GM12878 (cell line): ENCODE results near the gene HECTD4. TPM values are rescaled to one million over a fixed set of nuclear protein-coding genes. Genes with fewer than 3 reads are reported as not detected.

ENCODE experiments used
- ATAC-seq: fragments of 200-7000 bp; cut with Tn5 transposase; 3 replicates; pipeline ENCODE4 v1.9.1; 2020; ENCODE audit warnings: mild to moderate bottlenecking, moderate library complexity
- BruUV-seq: library from RNA; stranded (reverse); fragments of 400-500 nt; replicated peaks from 2 replicates; lab custom pipeline; 2021; lab: Mats Ljungman, UMichigan
- CTCF ChIA-PET: fragments of 300-600 bp; sonication (Branson Sonifier 250); formaldehyde crosslinking; extraction: SDS; loops from one replicate; lab custom pipeline; 2021; ENCODE audit warnings: inconsistent platforms; lab: Yijun Ruan, JAX
- POLR2A ChIA-PET: fragments of 350-600 bp; formaldehyde crosslinking; extraction: SDS; loops from one replicate; lab custom pipeline; 2021; ENCODE audit warnings: inconsistent platforms; lab: Charles Lee
- RAD21 ChIA-PET: fragments of 300-600 bp; sonication (Branson Sonifier 250); formaldehyde crosslinking; loops from one replicate; lab custom pipeline; 2023; ENCODE audit warnings: antibody characterized with exemption; ENCODE audit not compliant: unreplicated experiment; lab: Charles Lee
- SMC1A ChIA-PET: fragments of 300-600 bp; sonication (Branson Sonifier 250); formaldehyde crosslinking; loops from one replicate; lab custom pipeline; 2023; ENCODE audit not compliant: unreplicated experiment, uncharacterized antibody; lab: Charles Lee
- DNase-seq: peaks from one replicate; pipeline ENCODE4 v3.0.0-alpha.2; 2011; ENCODE audit warnings: low read depth, low spot score
- FAIRE-seq: peaks from 3 replicates; lab custom pipeline; 2011; peaks lifted over from hg19 to GRCh38; lab: Jason Lieb, UNC
- H2AFZ ChIP-seq: 2 replicates; pipeline ENCODE4 v1.6.0; 2011; ENCODE audit warnings: low read depth, low read length, control low read depth; ENCODE audit not compliant: control insufficient read depth
- H3K27ac ChIP-seq: 2 replicates; pipeline ENCODE4 v1.5.1; 2011; ENCODE audit warnings: control low read depth; ENCODE audit not compliant: control insufficient read depth, insufficient read depth
- H3K27me3 ChIP-seq, 2 experiments: replicated peaks in 1 of 2; 2 replicates each; pipeline versions ENCODE4 v1.6.0 to v1.6.1; 2011; ENCODE audit warnings: low read length in 1 of 2; ENCODE audit not compliant: control insufficient read depth in 2 of 2, insufficient read depth in 2 of 2
- H3K36me3 ChIP-seq, 2 experiments: 2 replicates each; pipeline ENCODE4 v1.5.1; 2011; ENCODE audit warnings: low read length in 1 of 2; ENCODE audit not compliant: control insufficient read depth in 2 of 2, insufficient read depth in 2 of 2
- H3K4me1 ChIP-seq: 2 replicates; pipeline ENCODE4 v1.6.1; 2011; ENCODE audit warnings: mild to moderate bottlenecking, low read length, moderate library complexity, mixed read lengths; ENCODE audit not compliant: control insufficient read depth, insufficient read depth
- H3K4me2 ChIP-seq: 2 replicates; pipeline ENCODE4 v1.6.0; 2011; ENCODE audit warnings: control low read depth; ENCODE audit not compliant: control insufficient read depth, insufficient read depth
- H3K4me3 ChIP-seq: fragments of 200-600 bp; sonication (generic); 2 replicates; pipeline ENCODE4 v1.5.1; 2016
- H3K79me2 ChIP-seq: 2 replicates; pipeline ENCODE4 v1.6.0; 2011; ENCODE audit warnings: low read length; ENCODE audit not compliant: control insufficient read depth, insufficient read depth
- H3K9ac ChIP-seq: 2 replicates; pipeline ENCODE4 v1.8.0; 2011; ENCODE audit warnings: low read length, control low read depth, mixed read lengths; ENCODE audit not compliant: control insufficient read depth, insufficient read depth
- H3K9me3 ChIP-seq: replicated peaks from 3 replicates; pipeline ENCODE4 v1.5.1; 2011; ENCODE audit warnings: mild to moderate bottlenecking, low read length; ENCODE audit not compliant: control insufficient read depth, insufficient read depth
- H4K20me1 ChIP-seq: 2 replicates; pipeline ENCODE4 v1.6.0; 2011; ENCODE audit not compliant: control insufficient read depth, insufficient read depth
- BACH1 ChIP-seq: fragments of 450-650 bp; IDR thresholded peaks from 2 replicates; pipeline ENCODE4 v1.6.1; 2017; ENCODE audit warnings: mild to moderate bottlenecking, borderline replicate concordance
- CREM ChIP-seq: IDR thresholded peaks from 2 replicates; pipeline ENCODE4 v1.6.1; 2014; ENCODE audit warnings: antibody characterized with exemption, low read depth
- ETV6 ChIP-seq, 2 experiments: fragments of 450-650 bp in 1 of 2; IDR thresholded peaks in 1 of 2; conservative IDR thresholded peaks in 1 of 2; 2 replicates each; pipeline ENCODE4 v1.6.1; 2014; ENCODE audit warnings: antibody characterized with exemption in 1 of 2, borderline replicate concordance in 1 of 2, low read depth in 1 of 2, mild to moderate bottlenecking in 1 of 2, moderate library complexity in 1 of 2
- HDAC6 ChIP-seq: fragments of 200-600 bp; sonication (generic); IDR thresholded peaks from one replicate; pipeline ENCODE4 v1.8.0; 2017; ENCODE audit warnings: antibody characterized with exemption; ENCODE audit not compliant: unreplicated experiment
- HDGF ChIP-seq: fragments of 450-650 bp; IDR thresholded peaks from 2 replicates; pipeline ENCODE4 v1.6.1; 2016; ENCODE audit warnings: antibody characterized with exemption
- IKZF2 ChIP-seq, 2 experiments: fragments of 450-650 bp; IDR thresholded peaks; 2 replicates each; pipeline ENCODE4 v1.6.1; 2017; ENCODE audit warnings: mild to moderate bottlenecking in 2 of 2, moderate library complexity in 2 of 2
- JUNB ChIP-seq: IDR thresholded peaks from 2 replicates; pipeline ENCODE4 v1.6.1; 2016; ENCODE audit warnings: antibody characterized with exemption, mild to moderate bottlenecking
- MLLT1 ChIP-seq: fragments of 450-650 bp; IDR thresholded peaks from 2 replicates; pipeline ENCODE4 v1.6.1; 2016; ENCODE audit warnings: mild to moderate bottlenecking
- MTA3 ChIP-seq: IDR thresholded peaks from 2 replicates; pipeline ENCODE4 v1.6.1; 2012; ENCODE audit warnings: low read length, inconsistent platforms, borderline replicate concordance
- SMAD5 ChIP-seq: IDR thresholded peaks from 2 replicates; pipeline ENCODE4 v1.6.1; 2016; ENCODE audit warnings: antibody characterized with exemption, low read depth
- SUPT20H ChIP-seq: IDR thresholded peaks from 2 replicates; pipeline ENCODE4 v1.6.1; 2011; ENCODE audit warnings: low read depth, mild to moderate bottlenecking, low read length, moderate library complexity, borderline replicate concordance; ENCODE audit not compliant: control insufficient read depth
- TAF1 ChIP-seq: IDR thresholded peaks from 2 replicates; pipeline ENCODE4 v1.6.1; 2011; ENCODE audit warnings: mild to moderate bottlenecking, low read depth, low read length, borderline replicate concordance
- YY1 ChIP-seq: IDR thresholded peaks from 2 replicates; pipeline ENCODE4 v1.6.1; 2011; ENCODE audit warnings: low read depth, mild to moderate bottlenecking, low read length
- WGBS: methylation state at CpG from one replicate; pipeline ENCODE4 v1.1.6; 2016; ENCODE audit warnings: low lambda C conversion rate; ENCODE audit not compliant: insufficient replicate concordance, insufficient coverage; ENCODE audit errors: missing lambda C conversion rate; 5-methylcytosine and 5-hydroxymethylcytosine counted together
- in situ Hi-C: fragments of 300-500 bp; cut with MboI; formaldehyde crosslinking; loops from 9 replicates; pipeline ENCODE4 v1.14.3; 2018; ENCODE audit warnings: mixed read lengths
- intact Hi-C: fragments of 100-400 bp; cut with micrococcal nuclease; formaldehyde crosslinking; loops from one replicate; pipeline ENCODE4 v1.14.2; 2022; ENCODE audit not compliant: unreplicated experiment
- polyA plus RNA-seq, 11 experiments: library from polyadenylated mRNA; depleted of rRNA in 4 of 11; unstranded in 6 of 11; stranded (reverse) in 5 of 11; fragments of >200 nt; fragmentation: Nextera tagmentation in 4 of 11; fragmentation: Illumina TruSeq in 1 of 11; extraction: Ambion mirVana in 4 of 11; extraction: Trizol in 1 of 11; gene quantifications; 1 replicate in 1 of 11; 2 replicates in 10 of 11; pipeline versions ENCODE4 v1.2.1 to v1.2.3, GENCODE V29; 2011 to 2016; ENCODE audit warnings: inconsistent platforms in 2 of 11, missing spikeins in 2 of 11, low read depth in 1 of 11
- total RNA-seq, 4 experiments: library from RNA; depleted of rRNA in 3 of 4; stranded (reverse); fragments of >200 nt in 3 of 4; fragmentation: Illumina TruSeq in 1 of 4; extraction: Trizol in 1 of 4; gene quantifications; 2 replicates each; pipeline versions ENCODE4 v1.2.1 to v1.2.3, GENCODE V29; 2013 to 2021
- TF ChIP-seq, protein P1 (sequence below): IDR thresholded peaks from 2 replicates; pipeline ENCODE4 v1.6.1; 2012; ENCODE audit warnings: mild to moderate bottlenecking, low read depth, low read length
- TF ChIP-seq, protein P2 (sequence below): IDR thresholded peaks from 2 replicates; pipeline ENCODE4 v1.6.1; 2012; ENCODE audit warnings: low read depth, low read length, improper control_type of control experiment
- TF ChIP-seq, protein P3 (sequence below): fragments of 450-650 bp; IDR thresholded peaks from 2 replicates; pipeline ENCODE4 v1.6.1; 2018; ENCODE audit warnings: mild to moderate bottlenecking, low read depth, moderate library complexity; ENCODE audit not compliant: partially characterized antibody

The HECTD4 gene
- total and polyA plus RNA-seq, 10 of the 15 experiments (the other 5 are each of a cell fraction or from before 2014, with no cell fraction given) = 5.8 to 43.9 (median 17.9) TPM

- no peak for FAIRE-seq
- ChIA-PET POLR2A (no interaction called here), SMC1A (no interaction called here), CTCF (no interaction called here), RAD21 (no interaction called here)
- WGBS = 74% methylated on average over 5 of the region's 5 CpGs
- no peaks in the 10 kb centered on the region for H3K4me1 ChIP-seq
- H3K79me2 ChIP-seq = peaks cover 18% of the 10 kb centered on the region
- intact Hi-C loops (no loop called here), in situ Hi-C loops (no loop called here)
- no peaks in the 10 kb centered on the region for H3K9me3 ChIP-seq
- no peak overlapping the region for H2AFZ ChIP-seq
- no peaks in the 10 kb centered on the region; a peak in 1 of 4 replicates for H3K36me3 ChIP-seq
- no peaks in the 10 kb centered on the region for H4K20me1 ChIP-seq
- H3K4me2 ChIP-seq = no peak overlapping the region
- no peaks in the 10 kb centered on the region for H3K27me3 ChIP-seq
- no peak overlapping the region for H3K27ac ChIP-seq
- H3K9ac ChIP-seq = no peak overlapping the region
- BruUV-seq = no TSS peak
- ATAC-seq = peak; percentile 28
- no peak overlapping the region for H3K4me3 ChIP-seq
- DNase-seq = no peak
- TF ChIP-seq YY1 (no peak), MTA3 (no peak), BACH1 (no peak), JUNB (no peak), TAF1 (no peak), ETV6 (conservative IDR thresholded peaks at IDR 0.05 in 1 of 2, IDR thresholded peaks at IDR 0.05 in 1 of 2; ENCODE audit: borderline replicate concordance in 1 of 2, low read depth in 1 of 2) (no peak), CREM (no peak), SMAD5 (no peak), HDGF (no peak), HDAC6 (no peak), IKZF2 (IDR thresholded peaks at IDR 0.05) (no peak), MLLT1 (no peak), SUPT20H (no peak)
- TF ChIP-seq, protein P1, sequence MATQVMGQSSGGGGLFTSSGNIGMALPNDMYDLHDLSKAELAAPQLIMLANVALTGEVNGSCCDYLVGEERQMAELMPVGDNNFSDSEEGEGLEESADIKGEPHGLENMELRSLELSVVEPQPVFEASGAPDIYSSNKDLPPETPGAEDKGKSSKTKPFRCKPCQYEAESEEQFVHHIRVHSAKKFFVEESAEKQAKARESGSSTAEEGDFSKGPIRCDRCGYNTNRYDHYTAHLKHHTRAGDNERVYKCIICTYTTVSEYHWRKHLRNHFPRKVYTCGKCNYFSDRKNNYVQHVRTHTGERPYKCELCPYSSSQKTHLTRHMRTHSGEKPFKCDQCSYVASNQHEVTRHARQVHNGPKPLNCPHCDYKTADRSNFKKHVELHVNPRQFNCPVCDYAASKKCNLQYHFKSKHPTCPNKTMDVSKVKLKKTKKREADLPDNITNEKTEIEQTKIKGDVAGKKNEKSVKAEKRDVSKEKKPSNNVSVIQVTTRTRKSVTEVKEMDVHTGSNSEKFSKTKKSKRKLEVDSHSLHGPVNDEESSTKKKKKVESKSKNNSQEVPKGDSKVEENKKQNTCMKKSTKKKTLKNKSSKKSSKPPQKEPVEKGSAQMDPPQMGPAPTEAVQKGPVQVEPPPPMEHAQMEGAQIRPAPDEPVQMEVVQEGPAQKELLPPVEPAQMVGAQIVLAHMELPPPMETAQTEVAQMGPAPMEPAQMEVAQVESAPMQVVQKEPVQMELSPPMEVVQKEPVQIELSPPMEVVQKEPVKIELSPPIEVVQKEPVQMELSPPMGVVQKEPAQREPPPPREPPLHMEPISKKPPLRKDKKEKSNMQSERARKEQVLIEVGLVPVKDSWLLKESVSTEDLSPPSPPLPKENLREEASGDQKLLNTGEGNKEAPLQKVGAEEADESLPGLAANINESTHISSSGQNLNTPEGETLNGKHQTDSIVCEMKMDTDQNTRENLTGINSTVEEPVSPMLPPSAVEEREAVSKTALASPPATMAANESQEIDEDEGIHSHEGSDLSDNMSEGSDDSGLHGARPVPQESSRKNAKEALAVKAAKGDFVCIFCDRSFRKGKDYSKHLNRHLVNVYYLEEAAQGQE = no peak
- TF ChIP-seq, protein P2, sequence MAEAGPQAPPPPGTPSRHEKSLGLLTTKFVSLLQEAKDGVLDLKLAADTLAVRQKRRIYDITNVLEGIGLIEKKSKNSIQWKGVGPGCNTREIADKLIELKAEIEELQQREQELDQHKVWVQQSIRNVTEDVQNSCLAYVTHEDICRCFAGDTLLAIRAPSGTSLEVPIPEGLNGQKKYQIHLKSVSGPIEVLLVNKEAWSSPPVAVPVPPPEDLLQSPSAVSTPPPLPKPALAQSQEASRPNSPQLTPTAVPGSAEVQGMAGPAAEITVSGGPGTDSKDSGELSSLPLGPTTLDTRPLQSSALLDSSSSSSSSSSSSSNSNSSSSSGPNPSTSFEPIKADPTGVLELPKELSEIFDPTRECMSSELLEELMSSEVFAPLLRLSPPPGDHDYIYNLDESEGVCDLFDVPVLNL = no peak
- TF ChIP-seq, protein P3, sequence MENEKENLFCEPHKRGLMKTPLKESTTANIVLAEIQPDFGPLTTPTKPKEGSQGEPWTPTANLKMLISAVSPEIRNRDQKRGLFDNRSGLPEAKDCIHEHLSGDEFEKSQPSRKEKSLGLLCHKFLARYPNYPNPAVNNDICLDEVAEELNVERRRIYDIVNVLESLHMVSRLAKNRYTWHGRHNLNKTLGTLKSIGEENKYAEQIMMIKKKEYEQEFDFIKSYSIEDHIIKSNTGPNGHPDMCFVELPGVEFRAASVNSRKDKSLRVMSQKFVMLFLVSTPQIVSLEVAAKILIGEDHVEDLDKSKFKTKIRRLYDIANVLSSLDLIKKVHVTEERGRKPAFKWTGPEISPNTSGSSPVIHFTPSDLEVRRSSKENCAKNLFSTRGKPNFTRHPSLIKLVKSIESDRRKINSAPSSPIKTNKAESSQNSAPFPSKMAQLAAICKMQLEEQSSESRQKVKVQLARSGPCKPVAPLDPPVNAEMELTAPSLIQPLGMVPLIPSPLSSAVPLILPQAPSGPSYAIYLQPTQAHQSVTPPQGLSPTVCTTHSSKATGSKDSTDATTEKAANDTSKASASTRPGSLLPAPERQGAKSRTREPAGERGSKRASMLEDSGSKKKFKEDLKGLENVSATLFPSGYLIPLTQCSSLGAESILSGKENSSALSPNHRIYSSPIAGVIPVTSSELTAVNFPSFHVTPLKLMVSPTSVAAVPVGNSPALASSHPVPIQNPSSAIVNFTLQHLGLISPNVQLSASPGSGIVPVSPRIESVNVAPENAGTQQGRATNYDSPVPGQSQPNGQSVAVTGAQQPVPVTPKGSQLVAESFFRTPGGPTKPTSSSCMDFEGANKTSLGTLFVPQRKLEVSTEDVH = no peak
These were observed 48.7 kb upstream of the HECTD4 start for GRCh38 chr12:112430929-112431328.
